ENCODE measurements around the gene CCDC68. TPM values are rescaled to one million over a fixed set of nuclear protein-coding genes. Genes with fewer than 3 reads are reported as not detected.

CCDC68 gene
- total and polyA plus RNA-seq, 2 donors (not counting 1 experiment from before 2014, with no cell fraction given) = 5.1 to 8.3 TPM

DNA sequence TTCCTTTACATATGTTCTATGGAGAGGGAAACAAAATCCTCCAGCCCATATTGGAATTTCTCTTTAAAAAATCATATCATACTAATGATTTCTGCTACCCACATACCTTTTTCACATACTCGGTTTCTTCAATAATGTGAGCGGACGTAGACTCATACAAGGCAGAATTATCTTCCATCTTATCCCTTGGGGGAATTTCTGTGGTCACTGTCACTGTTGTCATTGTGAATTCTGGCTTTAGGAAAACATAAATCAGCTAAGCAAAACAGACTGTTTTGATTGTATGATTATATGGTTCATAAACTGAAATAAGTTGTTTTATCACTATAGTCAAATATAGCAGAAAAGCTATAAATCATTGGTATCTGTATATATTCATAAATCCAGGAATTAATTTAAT, 16.7 kb downstream of the CCDC68 start:
- no peaks in the 10 kb centered on the region for H3K9me3 ChIP-seq (ENCODE audit: control insufficient read depth, insufficient read depth, low read depth, low read length)
- H3K36me3 ChIP-seq (ENCODE audit: control insufficient read depth, insufficient read depth, low read length) = no peaks in the 10 kb centered on the region
- no peaks in the 10 kb centered on the region for H3K27me3 ChIP-seq (ENCODE audit: control insufficient read depth, insufficient read depth, low read length)
- no peak for DNase-seq (ENCODE audit: low read depth in 2 of 2)
- no peak overlapping the region for H3K4me3 ChIP-seq (replicated peaks in 1 of 4; ENCODE audit: control extremely low read depth in 1 of 4, insufficient read depth in 1 of 4, low read depth in 3 of 4, low read length in 4 of 4)
- TF ChIP-seq, protein P1, sequence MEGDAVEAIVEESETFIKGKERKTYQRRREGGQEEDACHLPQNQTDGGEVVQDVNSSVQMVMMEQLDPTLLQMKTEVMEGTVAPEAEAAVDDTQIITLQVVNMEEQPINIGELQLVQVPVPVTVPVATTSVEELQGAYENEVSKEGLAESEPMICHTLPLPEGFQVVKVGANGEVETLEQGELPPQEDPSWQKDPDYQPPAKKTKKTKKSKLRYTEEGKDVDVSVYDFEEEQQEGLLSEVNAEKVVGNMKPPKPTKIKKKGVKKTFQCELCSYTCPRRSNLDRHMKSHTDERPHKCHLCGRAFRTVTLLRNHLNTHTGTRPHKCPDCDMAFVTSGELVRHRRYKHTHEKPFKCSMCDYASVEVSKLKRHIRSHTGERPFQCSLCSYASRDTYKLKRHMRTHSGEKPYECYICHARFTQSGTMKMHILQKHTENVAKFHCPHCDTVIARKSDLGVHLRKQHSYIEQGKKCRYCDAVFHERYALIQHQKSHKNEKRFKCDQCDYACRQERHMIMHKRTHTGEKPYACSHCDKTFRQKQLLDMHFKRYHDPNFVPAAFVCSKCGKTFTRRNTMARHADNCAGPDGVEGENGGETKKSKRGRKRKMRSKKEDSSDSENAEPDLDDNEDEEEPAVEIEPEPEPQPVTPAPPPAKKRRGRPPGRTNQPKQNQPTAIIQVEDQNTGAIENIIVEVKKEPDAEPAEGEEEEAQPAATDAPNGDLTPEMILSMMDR (conservative IDR thresholded peaks at IDR 0.05 in 1 of 2, IDR thresholded peaks at IDR 0.05 in 1 of 2; ENCODE audit: low read depth in 1 of 2, low read length in 2 of 2) = no peak
- no peak for TF ChIP-seq EZH2 (IDR thresholded peaks at IDR 0.05; ENCODE audit: low read length, missing control alignments)
- H3K9ac ChIP-seq (ENCODE audit: insufficient read depth, low read length) = no peak overlapping the region
- no peak overlapping the region for H2AFZ ChIP-seq (ENCODE audit: low read length)
- H3K4me2 ChIP-seq (ENCODE audit: extremely low read depth, insufficient read depth, low read length) = no peak overlapping the region
- no peaks in the 10 kb centered on the region for H3K79me2 ChIP-seq (ENCODE audit: control insufficient read depth, insufficient read depth, low read length)
- no peaks in the 10 kb centered on the region for H3K4me1 ChIP-seq (ENCODE audit: control insufficient read depth, extremely low read depth, insufficient read depth, low read length)
- no peaks in the 10 kb centered on the region for H4K20me1 ChIP-seq (ENCODE audit: control insufficient read depth, extremely low read depth, insufficient read depth, low read length)
- no peak overlapping the region for H3K27ac ChIP-seq (ENCODE audit: insufficient read depth, low read length)

DNA sequence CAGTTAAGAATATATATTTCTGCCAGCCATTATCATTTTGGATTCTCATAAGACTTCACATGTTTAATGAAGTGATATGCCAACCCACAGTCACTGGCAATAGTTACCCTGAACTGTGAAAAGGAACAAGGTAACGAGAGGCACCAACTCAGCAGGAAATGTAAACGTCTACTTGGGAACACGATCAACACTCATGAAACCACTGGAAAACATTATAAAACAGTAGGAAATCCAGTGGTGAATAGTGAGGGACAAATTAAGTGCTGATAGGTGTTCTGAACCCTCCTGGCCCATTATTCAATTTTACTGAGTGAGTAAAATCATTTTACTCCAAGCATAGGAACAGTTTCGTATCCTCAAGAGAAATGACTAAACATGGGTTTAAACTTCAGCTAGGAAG, 17.1 kb downstream of the CCDC68 start:
- no peak overlapping the region for H3K4me3 ChIP-seq (replicated peaks in 1 of 4; ENCODE audit: control extremely low read depth in 1 of 4, insufficient read depth in 1 of 4, low read depth in 3 of 4, low read length in 4 of 4)
- no peak overlapping the region for H2AFZ ChIP-seq (ENCODE audit: low read length)
- TF ChIP-seq, protein P1 (conservative IDR thresholded peaks at IDR 0.05 in 1 of 2, IDR thresholded peaks at IDR 0.05 in 1 of 2; ENCODE audit: low read depth in 1 of 2, low read length in 2 of 2) = no peak
- no peak for TF ChIP-seq EZH2 (IDR thresholded peaks at IDR 0.05; ENCODE audit: low read length, missing control alignments)
- no peak for DNase-seq (ENCODE audit: low read depth in 2 of 2)
- no peaks in the 10 kb centered on the region for H3K4me1 ChIP-seq (ENCODE audit: control insufficient read depth, extremely low read depth, insufficient read depth, low read length)
- H3K4me2 ChIP-seq (ENCODE audit: extremely low read depth, insufficient read depth, low read length) = no peak overlapping the region
- no peaks in the 10 kb centered on the region for H3K36me3 ChIP-seq (ENCODE audit: control insufficient read depth, insufficient read depth, low read length)
- no peaks in the 10 kb centered on the region for H3K27me3 ChIP-seq (ENCODE audit: control insufficient read depth, insufficient read depth, low read length)
- no peak overlapping the region for H3K27ac ChIP-seq (ENCODE audit: insufficient read depth, low read length)
- no peaks in the 10 kb centered on the region for H4K20me1 ChIP-seq (ENCODE audit: control insufficient read depth, extremely low read depth, insufficient read depth, low read length)
- H3K9me3 ChIP-seq (ENCODE audit: control insufficient read depth, insufficient read depth, low read depth, low read length) = no peaks in the 10 kb centered on the region
- H3K9ac ChIP-seq (ENCODE audit: insufficient read depth, low read length) = no peak overlapping the region
- no peaks in the 10 kb centered on the region for H3K79me2 ChIP-seq (ENCODE audit: control insufficient read depth, insufficient read depth, low read length)

DNA sequence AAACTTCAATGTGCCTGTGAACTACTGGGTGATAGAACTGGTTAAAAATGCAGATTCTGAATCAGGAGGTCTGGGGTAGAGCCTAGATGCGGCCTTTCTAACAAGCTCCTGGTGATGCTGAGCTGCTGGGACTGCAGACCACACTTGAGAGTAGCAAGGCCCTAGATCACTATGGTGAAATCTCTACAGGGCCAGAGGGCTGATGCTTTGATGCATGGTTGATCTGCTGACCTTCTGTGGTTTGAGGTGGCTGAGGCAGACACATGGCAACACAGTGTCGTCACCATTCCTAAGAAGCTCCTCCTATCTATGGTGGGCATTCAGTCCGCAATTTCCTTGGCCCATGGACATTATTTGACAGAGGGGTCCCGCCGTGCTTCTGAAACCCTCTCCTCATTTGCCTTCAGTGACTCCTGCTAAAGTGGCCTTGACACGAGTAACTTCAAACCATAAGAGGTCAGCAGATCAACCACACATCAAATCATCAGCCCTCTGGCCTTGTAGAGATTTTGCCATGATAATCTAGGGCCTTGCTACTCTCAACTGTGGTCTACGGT, 19.8 kb downstream of the CCDC68 start:
- DNase-seq (ENCODE audit: low read depth in 2 of 2) = peak in 1 of 2 donors; percentile 24
- H3K4me3 ChIP-seq (replicated peaks in 1 of 4; ENCODE audit: control extremely low read depth in 1 of 4, insufficient read depth in 1 of 4, low read depth in 3 of 4, low read length in 4 of 4) = no peak overlapping the region

More for the DNA sequence above, 19.8 kb downstream of the CCDC68 start:
- Histone ChIP-seq H3K4me1 (ENCODE audit: control insufficient read depth, extremely low read depth, insufficient read depth, low read length) (no peaks in the 10 kb centered on the region), H3K27ac (ENCODE audit: insufficient read depth, low read length) (no peak overlapping the region), H4K20me1 (ENCODE audit: control insufficient read depth, extremely low read depth, insufficient read depth, low read length) (no peaks in the 10 kb centered on the region), H3K79me2 (ENCODE audit: control insufficient read depth, insufficient read depth, low read length) (no peaks in the 10 kb centered on the region), H3K27me3 (ENCODE audit: control insufficient read depth, insufficient read depth, low read length) (no peaks in the 10 kb centered on the region), H2AFZ (ENCODE audit: low read length) (no peak overlapping the region), H3K9ac (ENCODE audit: insufficient read depth, low read length) (no peak overlapping the region), H3K4me2 (ENCODE audit: extremely low read depth, insufficient read depth, low read length) (no peak overlapping the region), H3K9me3 (ENCODE audit: control insufficient read depth, insufficient read depth, low read depth, low read length) (no peaks in the 10 kb centered on the region), H3K36me3 (ENCODE audit: control insufficient read depth, insufficient read depth, low read length) (no peaks in the 10 kb centered on the region)
- TF ChIP-seq EZH2 (IDR thresholded peaks at IDR 0.05; ENCODE audit: low read length, missing control alignments) = no peak
- TF ChIP-seq, protein P1 (conservative IDR thresholded peaks at IDR 0.05 in 1 of 2, IDR thresholded peaks at IDR 0.05 in 1 of 2; ENCODE audit: low read depth in 1 of 2, low read length in 2 of 2) = no peak
